Small intestine (tissue), 7 donors: ENCODE results near the gene HLA-DQA2. TPM values are rescaled to one million over a fixed set of nuclear protein-coding genes. Genes with fewer than 3 reads are reported as not detected.
"Not testable (repeated sequence)": the region's sequence is repeated elsewhere in the genome, so short reads cannot be mapped to it uniquely, and the experiment has no call there.

Experiments used
- DNase-seq, 2 donors: peaks; one replicate each; pipeline versions ENCODE4 v3.0.0 to v3.0.0-alpha.2; 2013
- FAIRE-seq: peaks from 2 replicates; lab custom pipeline; 2012; peaks lifted over from hg19 to GRCh38; lab: Jason Lieb, UNC
- H3K27ac ChIP-seq, 3 donors: one replicate each; pipeline ENCODE4 v1.5.1; 2013; ENCODE audit warnings: low read length in 2 of 3, mild to moderate bottlenecking in 2 of 3, control low read depth in 1 of 3, inconsistent platforms in 1 of 3, low read depth in 1 of 3, moderate library complexity in 1 of 3
- H3K27me3 ChIP-seq, 3 donors: one replicate each; pipeline ENCODE4 v1.6.1; 2013; ENCODE audit warnings: low read length in 3 of 3, inconsistent platforms in 1 of 3; ENCODE audit not compliant: control insufficient read depth in 3 of 3, insufficient read depth in 3 of 3
- H3K36me3 ChIP-seq, 3 donors: one replicate each; pipeline ENCODE4 v1.6.1; 2013; ENCODE audit warnings: low read length in 3 of 3, inconsistent platforms in 1 of 3, low read depth in 1 of 3, mild to moderate bottlenecking in 1 of 3, moderate library complexity in 1 of 3; ENCODE audit not compliant: control insufficient read depth in 3 of 3, insufficient read depth in 2 of 3
- H3K4me1 ChIP-seq, 3 donors: one replicate each; pipeline ENCODE4 v1.6.1; 2013; ENCODE audit warnings: low read length in 2 of 3, inconsistent platforms in 1 of 3, low read depth in 1 of 3, mild to moderate bottlenecking in 1 of 3, moderate library complexity in 1 of 3; ENCODE audit not compliant: control insufficient read depth in 3 of 3, insufficient read depth in 2 of 3
- H3K4me3 ChIP-seq, 3 donors: one replicate each; pipeline ENCODE4 v1.5.1; 2013; ENCODE audit warnings: low read length in 3 of 3, control low read depth in 1 of 3, inconsistent platforms in 1 of 3, low read depth in 1 of 3, mild to moderate bottlenecking in 1 of 3, moderate library complexity in 1 of 3
- H3K9me3 ChIP-seq, 2 donors: one replicate each; pipeline ENCODE4 v1.6.1; 2013; ENCODE audit warnings: low read depth in 1 of 2, low read length in 1 of 2; ENCODE audit not compliant: control insufficient read depth in 2 of 2, insufficient read depth in 1 of 2
- WGBS, 3 donors: extraction: QIAGEN DNeasy Blood & Tissue Kit; methylation state at CpG; one replicate each; pipeline ENCODE4 v1.1.7; 2013; 5-methylcytosine and 5-hydroxymethylcytosine counted together
- polyA plus RNA-seq, 4 donors: library from polyadenylated mRNA; stranded (reverse) in 3 of 4; unstranded in 1 of 4; fragments of 200-250 nt in 3 of 4; fragments of 120-200 nt in 1 of 4; gene quantifications; one replicate each; pipeline versions ENCODE4 v1.2.1 to v1.2.3, GENCODE V29; 2013
- donor health status: healthy with polysubstance abuse.
- donor health status: control.
- donor health status: control.
- donor health status: Bipolar disorder and iron deficiency.
- donor health status: healthy.

HLA-DQA2 gene
- polyA plus RNA-seq, 4 donors: 0.09 to 2.0 TPM; not detected in 2

- 91 to 96% (median 92%) methylated on average over 3 of the region's 3 CpGs for WGBS, 3 donors
- FAIRE-seq: no peak
- Histone ChIP-seq H3K9me3 (no peaks in the 10 kb centered on the region), H3K4me1 (no peaks in the 10 kb centered on the region), H3K27ac (no peak overlapping the region), H3K36me3 (no peaks in the 10 kb centered on the region), H3K27me3 (peaks cover 0 to 8% (median 4%) of the 10 kb centered on the region in 3 donors), H3K4me3 (no peak overlapping the region)
- no peak for DNase-seq
Observed at GRCh38 chr6:32716396-32716795, 24.8 kb upstream of the HLA-DQA2 start.

- no peak for FAIRE-seq
- no peak for DNase-seq
- no peaks in the 10 kb centered on the region for H3K9me3 ChIP-seq
- H3K4me1 ChIP-seq: no peaks in the 10 kb centered on the region
- WGBS, 3 donors: 60 to 72% (median 60%) methylated on average over 3 of the region's 3 CpGs
- peaks cover 0 to 4% (median 4%) of the 10 kb centered on the region in 3 donors for H3K27me3 ChIP-seq
- no peak overlapping the region for H3K4me3 ChIP-seq
- H3K36me3 ChIP-seq: no peaks in the 10 kb centered on the region
- H3K27ac ChIP-seq: no peak overlapping the region
Observed at GRCh38 chr6:32718879-32719278, 22.3 kb upstream of the HLA-DQA2 start.

GRCh38 chr6:32738126-32738525 lies 3.1 kb upstream of the HLA-DQA2 start:
- no peak overlapping the region for H3K27ac ChIP-seq
- DNase-seq (no peak), FAIRE-seq (no peak)
- H3K4me1 ChIP-seq: no peaks in the 10 kb centered on the region
- H3K4me3 ChIP-seq: no peak overlapping the region
- peaks cover 0 to 5% (median 4%) of the 10 kb centered on the region in 3 donors for H3K27me3 ChIP-seq
- H3K36me3 ChIP-seq: no peaks in the 10 kb centered on the region
- 46 to 60% (median 54%) methylated on average over 2 of the region's 2 CpGs for WGBS, 3 donors
- H3K9me3 ChIP-seq: no peaks in the 10 kb centered on the region

GRCh38 chr6:32742374-32742773 lies 1.2 kb downstream of the HLA-DQA2 start:
- Histone ChIP-seq H3K36me3 (no peaks in the 10 kb centered on the region), H3K27ac (no peak overlapping the region), H3K9me3 (no peaks in the 10 kb centered on the region), H3K27me3 (peaks cover 0 to 9% (median 4%) of the 10 kb centered on the region in 3 donors), H3K4me1 (no peaks in the 10 kb centered on the region), H3K4me3 (no peak overlapping the region)
- no peak for FAIRE-seq
- 83 to 88% (median 84%) methylated on average over 3 of the region's 3 CpGs for WGBS, 3 donors
- no peak for DNase-seq

GRCh38 chr6:32744776-32745175 lies 3.6 kb downstream of the HLA-DQA2 start:
- FAIRE-seq: no peak
- no peak overlapping the region for H3K4me3 ChIP-seq

GRCh38 chr6:32745649-32746048 lies 4.5 kb downstream of the HLA-DQA2 start:
- not testable (repeated sequence) for H3K27ac ChIP-seq, H3K9me3 ChIP-seq, H3K27me3 ChIP-seq, H3K4me3 ChIP-seq, DNase-seq, FAIRE-seq, H3K36me3 ChIP-seq, H3K4me1 ChIP-seq
- 63 to 93% (median 72%) methylated on average over 1 of the region's 1 CpG for WGBS, 3 donors

More at GRCh38 chr6:32744776-32745175, 3.6 kb downstream of the HLA-DQA2 start:
- H3K27me3 ChIP-seq: peaks cover 0 to 7% (median 4%) of the 10 kb centered on the region in 3 donors
- 41 to 50% (median 44%) methylated on average over 5 of the region's 5 CpGs for WGBS, 3 donors
- H3K9me3 ChIP-seq: no peaks in the 10 kb centered on the region
- no peak for DNase-seq
- no peak overlapping the region for H3K27ac ChIP-seq
- H3K36me3 ChIP-seq: no peaks in the 10 kb centered on the region
- no peaks in the 10 kb centered on the region for H3K4me1 ChIP-seq

- 22 to 51% (median 29%) methylated on average over 8 of the region's 8 CpGs for WGBS, 3 donors
- FAIRE-seq: no peak
Observed at GRCh38 chr6:32752580-32752979, 11.4 kb downstream of the HLA-DQA2 start.

GRCh38 chr6:32759669-32760068 lies 18.5 kb downstream of the HLA-DQA2 start:
- no peak for FAIRE-seq
- no peaks in the 10 kb centered on the region for H3K9me3 ChIP-seq
- no peak for DNase-seq
- H3K4me3 ChIP-seq: no peak overlapping the region
- no peak overlapping the region for H3K27ac ChIP-seq
- no peaks in the 10 kb centered on the region for H3K4me1 ChIP-seq
- H3K27me3 ChIP-seq: peaks cover 0 to 31% (median 3%) of the 10 kb centered on the region in 3 donors
- WGBS, 3 donors: 83 to 91% (median 88%) methylated on average over 1 of the region's 1 CpG
- H3K36me3 ChIP-seq: no peaks in the 10 kb centered on the region

More at GRCh38 chr6:32752580-32752979, 11.4 kb downstream of the HLA-DQA2 start:
- Histone ChIP-seq H3K4me1 (no peaks in the 10 kb centered on the region), H3K27me3 (peaks cover 0 to 5% (median 2%) of the 10 kb centered on the region in 3 donors), H3K9me3 (no peaks in the 10 kb centered on the region), H3K36me3 (no peaks in the 10 kb centered on the region), H3K4me3 (no peak overlapping the region), H3K27ac (no peak overlapping the region)
- peak in 1 of 2 donors; percentile 13 for DNase-seq

GRCh38 chr6:32761072-32761471 lies 19.9 kb downstream of the HLA-DQA2 start:
- Histone ChIP-seq H3K9me3 (no peaks in the 10 kb centered on the region), H3K36me3 (no peaks in the 10 kb centered on the region), H3K27ac (no peak overlapping the region), H3K4me1 (no peaks in the 10 kb centered on the region), H3K4me3 (no peak overlapping the region), H3K27me3 (peaks cover under 1 to 31% (median 6%) of the 10 kb centered on the region in 3 donors)
- FAIRE-seq: no peak
- no peak for DNase-seq
- WGBS, 3 donors: 90 to 92% (median 91%) methylated on average over 16 of the region's 16 CpGs
